ENCODE results near the gene SEC24C. TPM values are rescaled to one million over a fixed set of nuclear protein-coding genes. Genes with fewer than 3 reads are reported as not detected.

The SEC24C gene
- total and polyA plus RNA-seq, 2 of the 4 experiments (the other 2 are of a cell fraction): 74.2 to 88.9 TPM

DNA sequence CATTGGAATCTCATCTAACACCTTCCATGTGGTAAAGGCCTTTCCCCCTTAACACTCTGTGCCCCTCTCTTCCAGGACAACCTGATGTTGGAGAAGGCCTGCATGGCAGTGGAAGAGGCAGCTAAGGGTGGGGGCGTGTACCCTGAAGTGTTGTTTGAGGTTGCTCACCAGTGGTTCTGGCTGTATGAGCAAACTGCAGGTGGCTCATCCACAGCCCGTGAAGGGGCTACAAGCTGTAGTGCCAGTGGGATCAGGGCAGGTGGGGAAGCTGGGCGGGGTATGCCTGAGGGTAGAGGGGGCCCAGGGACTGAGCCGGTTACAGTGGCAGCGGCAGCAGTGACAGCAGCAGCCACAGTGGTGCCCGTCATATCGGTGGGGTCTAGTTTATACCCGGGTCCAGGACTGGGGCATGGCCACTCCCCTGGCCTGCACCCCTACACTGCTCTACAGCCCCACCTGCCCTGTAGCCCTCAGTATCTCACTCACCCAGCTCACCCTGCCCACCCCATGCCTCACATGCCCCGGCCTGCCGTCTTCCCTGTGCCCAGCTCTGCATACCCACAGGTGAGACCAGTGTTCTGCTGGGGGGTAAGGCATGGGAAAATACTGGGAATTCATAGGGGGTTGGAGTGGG, 54.9 kb downstream of the SEC24C start:
- no TSS peak for BruUV-seq (replicated peaks)
- peaks cover 88% of the 10 kb centered on the region for H3K36me3 ChIP-seq (ENCODE audit: control insufficient read depth, insufficient read depth, low read length)
- no peak overlapping the region for H3K23ac ChIP-seq (ENCODE audit: low read depth, low read length)
- TF ChIP-seq CTCF (conservative IDR thresholded peaks at IDR 0.05; ENCODE audit: low read depth, low read length) (no peak), RAD21 (IDR thresholded peaks at IDR 0.05; ENCODE audit: low read length) (no peak), BHLHE40 (IDR thresholded peaks at IDR 0.05; ENCODE audit: low read depth, low read length) (no peak), NFE2L2 (IDR thresholded peaks at IDR 0.05; ENCODE audit: low read depth, low read length) (no peak), MAZ (IDR thresholded peaks at IDR 0.05; ENCODE audit: borderline replicate concordance, low read depth, low read length) (no peak), RCOR1 (IDR thresholded peaks at IDR 0.05; ENCODE audit: insufficient replicate concordance, low read length) (no peak), MAFK (IDR thresholded peaks at IDR 0.05; ENCODE audit: low read depth, low read length) (no peak), POLR2A (IDR thresholded peaks at IDR 0.05; ENCODE audit: low read depth, low read length) (no peak), CHD1 (IDR thresholded peaks at IDR 0.05; ENCODE audit: low read depth, low read length) (no peak), SMC3 (IDR thresholded peaks at IDR 0.05; ENCODE audit: low read depth, low read length) (no peak), RFX5 (IDR thresholded peaks at IDR 0.05; ENCODE audit: low read depth, low read length) (no peak), FOS (IDR thresholded peaks at IDR 0.05; ENCODE audit: low read depth, low read length) (no peak), MXI1 (IDR thresholded peaks at IDR 0.05; ENCODE audit: borderline replicate concordance, low read depth, low read length) (no peak), CEBPB (IDR thresholded peaks at IDR 0.05; ENCODE audit: low read depth, low read length) (no peak)
- TF ChIP-seq, protein P1, sequence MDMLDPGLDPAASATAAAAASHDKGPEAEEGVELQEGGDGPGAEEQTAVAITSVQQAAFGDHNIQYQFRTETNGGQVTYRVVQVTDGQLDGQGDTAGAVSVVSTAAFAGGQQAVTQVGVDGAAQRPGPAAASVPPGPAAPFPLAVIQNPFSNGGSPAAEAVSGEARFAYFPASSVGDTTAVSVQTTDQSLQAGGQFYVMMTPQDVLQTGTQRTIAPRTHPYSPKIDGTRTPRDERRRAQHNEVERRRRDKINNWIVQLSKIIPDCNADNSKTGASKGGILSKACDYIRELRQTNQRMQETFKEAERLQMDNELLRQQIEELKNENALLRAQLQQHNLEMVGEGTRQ (IDR thresholded peaks at IDR 0.05; ENCODE audit: low read depth, low read length): no peak
- TF ChIP-seq, protein P2, sequence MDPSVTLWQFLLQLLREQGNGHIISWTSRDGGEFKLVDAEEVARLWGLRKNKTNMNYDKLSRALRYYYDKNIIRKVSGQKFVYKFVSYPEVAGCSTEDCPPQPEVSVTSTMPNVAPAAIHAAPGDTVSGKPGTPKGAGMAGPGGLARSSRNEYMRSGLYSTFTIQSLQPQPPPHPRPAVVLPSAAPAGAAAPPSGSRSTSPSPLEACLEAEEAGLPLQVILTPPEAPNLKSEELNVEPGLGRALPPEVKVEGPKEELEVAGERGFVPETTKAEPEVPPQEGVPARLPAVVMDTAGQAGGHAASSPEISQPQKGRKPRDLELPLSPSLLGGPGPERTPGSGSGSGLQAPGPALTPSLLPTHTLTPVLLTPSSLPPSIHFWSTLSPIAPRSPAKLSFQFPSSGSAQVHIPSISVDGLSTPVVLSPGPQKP (IDR thresholded peaks at IDR 0.05; ENCODE audit: borderline replicate concordance, low read depth, low read length): no peak
- ATAC-seq (ENCODE audit: low read depth): no peak
- no peak overlapping the region for H2BK20ac ChIP-seq (ENCODE audit: low read depth, low read length)
- no peak overlapping the region for H2AFZ ChIP-seq (replicated peaks; ENCODE audit: low read length, poor library complexity)
- H2AK9ac ChIP-seq (replicated peaks; ENCODE audit: low read depth, low read length, poor library complexity): no peak overlapping the region
- no peak overlapping the region for H3K14ac ChIP-seq (replicated peaks; ENCODE audit: low read depth, low read length)
- no peak overlapping the region for H3K4me2 ChIP-seq (ENCODE audit: low read depth, low read length)
- H3K18ac ChIP-seq (ENCODE audit: low read depth, low read length): no peak overlapping the region
- peaks cover 2 to 10% of the 10 kb centered on the region in 2 experiments; a peak in 2 of 4 replicates for H3K79me1 ChIP-seq (ENCODE audit: low read depth in 1 of 2, low read length in 2 of 2)
- no peak overlapping the region for H4K5ac ChIP-seq (ENCODE audit: low read depth, low read length)
- H3K9me1 ChIP-seq (ENCODE audit: insufficient read depth, low read length): 0 out of 2 replicates have a peak, but pooled peaks cover 7% of the 10 kb centered on the region
- H3K27me3 ChIP-seq (ENCODE audit: control insufficient read depth, insufficient read depth, low read length): no peaks in the 10 kb centered on the region
- H2BK120ac ChIP-seq (ENCODE audit: low read depth, low read length): no peak overlapping the region
- CTCF ChIA-PET: no interaction called here
- H2AK5ac ChIP-seq (ENCODE audit: low read depth, low read length): no peak overlapping the region
- no peak overlapping the region for H4K91ac ChIP-seq (ENCODE audit: insufficient read depth, low read depth, low read length)
- H4K8ac ChIP-seq (ENCODE audit: low read depth in 2 of 2, low read length in 2 of 2): no peak overlapping the region
- H3K27ac ChIP-seq (ENCODE audit: insufficient read depth, low read length): no peak overlapping the region
- H3K4me1 ChIP-seq (ENCODE audit: control insufficient read depth, insufficient read depth, low read length): no peaks in the 10 kb centered on the region
- no peak overlapping the region for H2BK5ac ChIP-seq (ENCODE audit: low read depth, low read length, poor library complexity, severe bottlenecking)
- dilution Hi-C loops (cut with HindIII; ENCODE audit: low sequenced_read_pairs, unreplicated experiment): no loop called here
- no peak overlapping the region for H3K4ac ChIP-seq (ENCODE audit: low read depth, low read length)
- no peaks in the 10 kb centered on the region for H3K9me3 ChIP-seq (ENCODE audit: control insufficient read depth, insufficient read depth, low read length)
- H3K56ac ChIP-seq (ENCODE audit: extremely low read depth, insufficient read depth, low read length): no peak overlapping the region
- H2BK15ac ChIP-seq (ENCODE audit: low read depth, low read length): no peak overlapping the region
- intact Hi-C loops (cut with micrococcal nuclease): no loop called here
- peaks cover 3% of the 10 kb centered on the region; the same call in 1 of the 2 replicates for H4K20me1 ChIP-seq (ENCODE audit: insufficient read depth, low read length)
- H3K9ac ChIP-seq (ENCODE audit: low read depth, low read length): no peak overlapping the region
- DNase-seq: no peak
- POLR2A ChIA-PET (ENCODE audit: unreplicated experiment): no interaction called here
- in situ Hi-C loops (cut with MboI; ENCODE audit: low sequenced_read_pairs): no loop called here
- H3K4me3 ChIP-seq (ENCODE audit: insufficient read depth, low read depth, low read length): no peak overlapping the region
- WGBS, 2 experiments (ENCODE audit: extremely low coverage in 2 of 2, insufficient read length in 1 of 2): 86% methylated on average over 4 of the region's 10 CpGs; no CpG with 5 or more reads in 1 of the 2 experiments

Measured in IMR-90 (cell line).